SK-MEL-5 (cell line): ENCODE measurements around the gene INAFM2. TPM values are rescaled to one million over a fixed set of nuclear protein-coding genes. Genes with fewer than 3 reads are reported as not detected.

Source experiments
- DNase-seq: peaks from one replicate; pipeline ENCODE4 v3.0.0-alpha.2; 2016; ENCODE audit warnings: low read depth, low spot score
- in situ Hi-C: cut with HindIII; loops from 2 replicates; pipeline ENCODE4 v1.10.0; 2016; ENCODE audit warnings: low sequenced_read_pairs, high pct_unique_total_duplicates, low pct_unique_long_range_greater_than_20kb
- total RNA-seq: library from RNA; depleted of rRNA; stranded (reverse); fragments of >200 nt; shearing (Covaris generic); gene quantifications from 2 replicates; pipeline ENCODE4 v1.2.3, GENCODE V29; 2014

INAFM2 gene
- total RNA-seq, 1 experiment from 2014 or later, result 11.5 TPM

GRCh38 chr15:40334941-40335795, 11.7 kb downstream of the INAFM2 start:
- in situ Hi-C loops, result no loop called here
- DNase-seq, result no peak

GRCh38 chr15:40335938-40336743, 12.6 kb downstream of the INAFM2 start:
- in situ Hi-C loops, result no loop called here

GRCh38 chr15:40336744-40337122, 13.2 kb downstream of the INAFM2 start:
- DNase-seq, result no peak
- in situ Hi-C loops, result no loop called here

More at GRCh38 chr15:40335938-40336743, 12.6 kb downstream of the INAFM2 start:
- DNase-seq, result no peak

GRCh38 chr15:40337597-40337996, 14.1 kb downstream of the INAFM2 start:
- DNase-seq, result no peak
- in situ Hi-C loops, result no loop called here

GRCh38 chr15:40338041-40338657, 14.7 kb downstream of the INAFM2 start:
- in situ Hi-C loops, result no loop called here
- DNase-seq, result peak; percentile 75

- peak; percentile 65 for DNase-seq
- in situ Hi-C loops, result no loop called here
Measured at GRCh38 chr15:40338921-40339620, 15.6 kb downstream of the INAFM2 start.

- in situ Hi-C loops, result no loop called here
- DNase-seq, result peak; percentile 21
Measured at GRCh38 chr15:40339621-40339945, 16.1 kb downstream of the INAFM2 start.

GRCh38 chr15:40340038-40340739, 16.7 kb downstream of the INAFM2 start:
- peak; percentile 34 for DNase-seq

GRCh38 chr15:40340740-40341400, 17.4 kb downstream of the INAFM2 start, which contains the start of gene CCDC9B:
TSS of gene CCDC9B (minus strand) at chr15:40340939. CDS start at chr15:40340819, 120 bp downstream.
- peak; percentile 79 for DNase-seq
- in situ Hi-C loops, result no loop called here

More at GRCh38 chr15:40340038-40340739, 16.7 kb downstream of the INAFM2 start:
- in situ Hi-C loops, result no loop called here

- no peak for DNase-seq
Measured at GRCh38 chr15:40342416-40343320, 19.2 kb downstream of the INAFM2 start.

GRCh38 chr15:40343512-40343911, 20.0 kb downstream of the INAFM2 start:
- in situ Hi-C loops, result no loop called here
- DNase-seq, result no peak

More at GRCh38 chr15:40342416-40343320, 19.2 kb downstream of the INAFM2 start:
- in situ Hi-C loops, result no loop called here

GRCh38 chr15:40344217-40344616, 20.7 kb downstream of the INAFM2 start:
- DNase-seq, result no peak
- in situ Hi-C loops, result no loop called here

- in situ Hi-C loops, result no loop called here
- DNase-seq, result peak; percentile 67
Measured at GRCh38 chr15:40344631-40345120, 21.2 kb downstream of the INAFM2 start.

- DNase-seq, result no peak
- in situ Hi-C loops, result no loop called here
Measured at GRCh38 chr15:40345225-40345866, 21.9 kb downstream of the INAFM2 start.
